ENCODE results near the gene CLEC3B. TPM values are rescaled to one million over a fixed set of nuclear protein-coding genes. Genes with fewer than 3 reads are reported as not detected.

Gene CLEC3B
- total and polyA plus RNA-seq, 8 donors, result 16.7 to 199 (median 27.5) TPM; not detected in 2

- Histone ChIP-seq H3K36me3 (peaks cover 3 to 48% (median 25%) of the 10 kb centered on the region in 4 donors), H3K27me3 (no peaks in the 10 kb centered on the region), H3K4me1 (peaks cover 12 to 42% (median 22%) of the 10 kb centered on the region in 4 donors), H3K9me3 (no peaks in the 10 kb centered on the region), H3K27ac (no peak overlapping the region), H3K4me3 (no peak overlapping the region)
- no peak for DNase-seq
- intact Hi-C loops (cut with DNase I; ENCODE audit: low total_unique reads), result no loop called here
- TF ChIP-seq POLR2A (IDR thresholded peaks at IDR 0.05) (no peak), CTCF (IDR thresholded peaks at IDR 0.05) (no peak), EP300 (IDR thresholded peaks at IDR 0.05) (no peak)
- 38 to 72% (median 59%) methylated on average over 1 of the region's 1 CpG for WGBS, 5 donors
These were observed 58.3 kb downstream of the CLEC3B start for GRCh38 chr3:45084361-45084760.

GRCh38 chr3:45084820-45085816, 59.0 kb downstream of the CLEC3B start:
- H3K27ac ChIP-seq, result no peak overlapping the region
- intact Hi-C loops (cut with DNase I; ENCODE audit: low total_unique reads), result no loop called here

More at GRCh38 chr3:45084820-45085816, 59.0 kb downstream of the CLEC3B start:
- Histone ChIP-seq H3K4me1 (peaks cover 13 to 36% (median 20%) of the 10 kb centered on the region in 4 donors), H3K27me3 (no peaks in the 10 kb centered on the region), H3K9me3 (no peaks in the 10 kb centered on the region), H3K36me3 (peaks cover 3 to 56% (median 27%) of the 10 kb centered on the region in 4 donors), H3K4me3 (no peak overlapping the region)
- 70 to 82% (median 74%) methylated on average over 13 of the region's 13 CpGs for WGBS, 5 donors
- DNase-seq, result no peak
- TF ChIP-seq POLR2AphosphoS5 (IDR thresholded peaks at IDR 0.05) (no peak), EP300 (IDR thresholded peaks at IDR 0.05) (no peak)

Small RNA genes lying within 50 kb of the gene (small RNA-seq; reads per million reads assigned to genes)
- 0 reads per million in 4 donors for gene RNU5B-3P

Other genes starting within 250 kb of the CLEC3B start
- gene TMEM42, start 164.4 kb upstream of the CLEC3B start, total RNA-seq, result 10 to 100 TPM in 3 of 5 donors, 1 to 10 TPM in 2; 7.2 to 21.4 (median 12.1) TPM
- gene TMEM42, start 164.4 kb upstream of the CLEC3B start, polyA plus RNA-seq, result 10 to 100 TPM; 16.7 to 20.3 (median 17.6) TPM
- not detected for gene TGM4, start 151.7 kb upstream of the CLEC3B start, total RNA-seq
- not detected for gene TGM4, start 151.7 kb upstream of the CLEC3B start, polyA plus RNA-seq
- gene ZDHHC3, start 50.1 kb upstream of the CLEC3B start, total RNA-seq, result 100 to 1,000 TPM in 1 of 5 donors, 10 to 100 TPM in 4; 77.2 to 140 (median 78.8) TPM
- gene ZDHHC3, start 50.1 kb upstream of the CLEC3B start, polyA plus RNA-seq, result 10 to 100 TPM; 29.8 to 60.2 (median 33.7) TPM
- 10 to 100 TPM; 29.5 to 57.4 (median 45.5) TPM for gene EXOSC7, start 50.1 kb upstream of the CLEC3B start, total RNA-seq
- gene EXOSC7, start 50.1 kb upstream of the CLEC3B start, polyA plus RNA-seq, result 10 to 100 TPM; 34.9 to 46.2 (median 39.7) TPM
- 10 to 100 TPM in 2 of 5 donors, 1 to 10 TPM in 3; 4.1 to 24.5 (median 8.4) TPM for gene CDCP1, start 120.1 kb downstream of the CLEC3B start, total RNA-seq
- 1 to 10 TPM; 4.1 to 9.9 (median 7.8) TPM for gene CDCP1, start 120.1 kb downstream of the CLEC3B start, polyA plus RNA-seq
- 1 to 10 TPM in 2 of 5 donors, under 1 TPM in 1, not detected in 2; 0.89 to 2.9 (median 1.1) TPM for gene TMEM158, start 200.0 kb downstream of the CLEC3B start, total RNA-seq
- gene TMEM158, start 200.0 kb downstream of the CLEC3B start, polyA plus RNA-seq, result 1 to 10 TPM in 2 of 3 donors, under 1 TPM in 1; 0.46 to 5.5 (median 4.9) TPM